Measurements from ENCODE around the gene CCDC150.

The CCDC150 gene

GRCh38 chr2:196613302-196613701 lies 26.2 kb upstream of the CCDC150 start:
- no peaks in the 10 kb centered on the region for H3K36me3 ChIP-seq (ENCODE audit: insufficient read depth)
- no peak overlapping the region for H3K9ac ChIP-seq
- no peaks in the 10 kb centered on the region for H4K20me1 ChIP-seq (ENCODE audit: insufficient read depth)
- no peak overlapping the region for H3K4me3 ChIP-seq (IDR thresholded peaks at IDR 0.05; ENCODE audit: insufficient read depth, low read depth, low read length)
- no peaks in the 10 kb centered on the region for H3K27me3 ChIP-seq (ENCODE audit: insufficient read depth, low read depth)
- H3K4me2 ChIP-seq, result no peak overlapping the region
- no peak overlapping the region for H3K27ac ChIP-seq
- H2AFZ ChIP-seq (ENCODE audit: low read depth), result no peak overlapping the region
- no peaks in the 10 kb centered on the region for H3K79me2 ChIP-seq (ENCODE audit: insufficient read depth, low read depth)
- no peak for TF ChIP-seq CTCF (conservative IDR thresholded peaks at IDR 0.05; ENCODE audit: low read depth, low read length)
- peaks cover 30% of the 10 kb centered on the region for H3K4me1 ChIP-seq (ENCODE audit: low read depth, poor library complexity, severe bottlenecking)

- H3K27ac ChIP-seq, result peak overlapping the region; percentile 22
- no peaks in the 10 kb centered on the region for H3K79me2 ChIP-seq (ENCODE audit: insufficient read depth, low read depth)
Measured at GRCh38 chr2:196617430-196617829, 22.1 kb upstream of the CCDC150 start.

GRCh38 chr2:196618661-196619060 lies 20.9 kb upstream of the CCDC150 start:
- Histone ChIP-seq H4K20me1 (ENCODE audit: insufficient read depth) (no peaks in the 10 kb centered on the region), H3K9ac (no peak overlapping the region), H3K79me2 (ENCODE audit: insufficient read depth, low read depth) (no peaks in the 10 kb centered on the region), H2AFZ (ENCODE audit: low read depth) (no peak overlapping the region), H3K27me3 (ENCODE audit: insufficient read depth, low read depth) (no peaks in the 10 kb centered on the region), H3K27ac (no peak overlapping the region), H3K4me2 (no peak overlapping the region), H3K36me3 (ENCODE audit: insufficient read depth) (no peaks in the 10 kb centered on the region), H3K4me1 (ENCODE audit: low read depth, poor library complexity, severe bottlenecking) (peaks cover 30% of the 10 kb centered on the region), H3K4me3 (IDR thresholded peaks at IDR 0.05; ENCODE audit: insufficient read depth, low read depth, low read length) (no peak overlapping the region)
- no peak for TF ChIP-seq CTCF (conservative IDR thresholded peaks at IDR 0.05; ENCODE audit: low read depth, low read length)

More at GRCh38 chr2:196617430-196617829, 22.1 kb upstream of the CCDC150 start:
- Histone ChIP-seq H3K4me2 (peak overlapping the region; percentile 65), H3K4me1 (ENCODE audit: low read depth, poor library complexity, severe bottlenecking) (peaks cover 30% of the 10 kb centered on the region), H3K4me3 (IDR thresholded peaks at IDR 0.05; ENCODE audit: insufficient read depth, low read depth, low read length) (peak overlapping the region; percentile 38), H3K27me3 (ENCODE audit: insufficient read depth, low read depth) (no peaks in the 10 kb centered on the region), H4K20me1 (ENCODE audit: insufficient read depth) (no peaks in the 10 kb centered on the region), H3K9ac (no peak overlapping the region; the same call in 1 of the 2 replicates), H3K36me3 (ENCODE audit: insufficient read depth) (no peaks in the 10 kb centered on the region), H2AFZ (ENCODE audit: low read depth) (peak overlapping the region; percentile 35)
- no peak for TF ChIP-seq CTCF (conservative IDR thresholded peaks at IDR 0.05; ENCODE audit: low read depth, low read length)

GRCh38 chr2:196630531-196630930 lies 9.0 kb upstream of the CCDC150 start:
- Histone ChIP-seq H4K20me1 (ENCODE audit: insufficient read depth) (no peaks in the 10 kb centered on the region), H3K27me3 (ENCODE audit: insufficient read depth, low read depth) (no peaks in the 10 kb centered on the region), H3K4me1 (ENCODE audit: low read depth, poor library complexity, severe bottlenecking) (peaks cover 4% of the 10 kb centered on the region), H3K9ac (no peak overlapping the region), H3K79me2 (ENCODE audit: insufficient read depth, low read depth) (no peaks in the 10 kb centered on the region), H2AFZ (ENCODE audit: low read depth) (no peak overlapping the region), H3K4me3 (IDR thresholded peaks at IDR 0.05; ENCODE audit: insufficient read depth, low read depth, low read length) (no peak overlapping the region), H3K36me3 (ENCODE audit: insufficient read depth) (no peaks in the 10 kb centered on the region), H3K27ac (no peak overlapping the region), H3K4me2 (no peak overlapping the region)
- no peak for TF ChIP-seq CTCF (conservative IDR thresholded peaks at IDR 0.05; ENCODE audit: low read depth, low read length)
